H9 (cell line): ENCODE data around the gene RGS6. TPM values are rescaled to one million over a fixed set of nuclear protein-coding genes. Genes with fewer than 3 reads are reported as not detected.
A peak's percentile ranks its signal among the peaks of the same experiment; 100 is the strongest.

Experiments used
- DNase-seq: peaks from one replicate; pipeline ENCODE4 v3.0.0-alpha.2; 2017
- H2AFZ ChIP-seq: one replicate; pipeline ENCODE4 v1.6.1; 2013; ENCODE audit warnings: mild to moderate bottlenecking, low read length, control low read depth, moderate library complexity
- H2AK5ac ChIP-seq: 2 replicates; pipeline ENCODE4 v1.6.1; 2013; ENCODE audit warnings: low read length, control low read depth, mixed read lengths; ENCODE audit not compliant: insufficient read length
- H2BK120ac ChIP-seq: one replicate; pipeline ENCODE4 v1.6.1; 2013; ENCODE audit warnings: low read depth, mild to moderate bottlenecking, low read length, control low read depth, inconsistent platforms; ENCODE audit not compliant: poor library complexity, severe bottlenecking
- H2BK12ac ChIP-seq: 2 replicates; pipeline ENCODE4 v1.6.1; 2013; ENCODE audit warnings: low read length, control low read depth, mixed read lengths, low read depth; ENCODE audit not compliant: insufficient read length
- H2BK15ac ChIP-seq: 2 replicates; pipeline ENCODE4 v1.6.1; 2013; ENCODE audit warnings: low read depth, low read length, control low read depth
- H2BK20ac ChIP-seq: one replicate; pipeline ENCODE4 v1.6.1; 2013; ENCODE audit warnings: low read depth, mild to moderate bottlenecking, low read length, control low read depth, inconsistent platforms; ENCODE audit not compliant: poor library complexity, severe bottlenecking
- H2BK5ac ChIP-seq: 2 replicates; pipeline ENCODE4 v1.6.1; 2013; ENCODE audit warnings: low read length, control low read depth, mixed read lengths; ENCODE audit not compliant: insufficient read length
- H3K14ac ChIP-seq: 2 replicates; pipeline ENCODE4 v1.6.1; 2013; ENCODE audit warnings: low read length, control low read depth; ENCODE audit not compliant: insufficient read depth
- H3K18ac ChIP-seq: 2 replicates; pipeline ENCODE4 v1.6.1; 2013; ENCODE audit warnings: low read depth, mild to moderate bottlenecking, mixed read lengths, low read length, control low read depth; ENCODE audit not compliant: insufficient read length
- H3K23ac ChIP-seq: 2 replicates; pipeline ENCODE4 v1.6.1; 2013; ENCODE audit warnings: low read length, control low read depth, mixed read lengths, low read depth; ENCODE audit not compliant: insufficient read length
- H3K23me2 ChIP-seq: 2 replicates; pipeline ENCODE4 v1.6.1; 2013; ENCODE audit warnings: low read depth, mild to moderate bottlenecking, mixed read lengths, low read length, control low read depth; ENCODE audit not compliant: insufficient read length, poor library complexity, severe bottlenecking
- H3K27ac ChIP-seq: 2 replicates; pipeline ENCODE4 v1.5.1; 2013; ENCODE audit warnings: low read length, control low read depth, mixed read lengths, low read depth; ENCODE audit not compliant: insufficient read length
- H3K27me3 ChIP-seq: 2 replicates; pipeline ENCODE4 v1.6.1; 2013; ENCODE audit warnings: low read length, control low read depth, inconsistent platforms; ENCODE audit not compliant: insufficient read depth
- H3K4ac ChIP-seq: 2 replicates; pipeline ENCODE4 v1.6.1; 2013; ENCODE audit warnings: low read depth, mild to moderate bottlenecking, control low read depth, inconsistent platforms, low read length, moderate library complexity
- H3K4me1 ChIP-seq: 2 replicates; pipeline ENCODE4 v1.6.1; 2013; ENCODE audit warnings: low read length, control low read depth, inconsistent platforms; ENCODE audit not compliant: insufficient read depth
- H3K4me2 ChIP-seq: 2 replicates; pipeline ENCODE4 v1.6.1; 2013; ENCODE audit warnings: low read length, control low read depth, mixed read lengths; ENCODE audit not compliant: insufficient read length, insufficient read depth
- H3K56ac ChIP-seq: 2 replicates; pipeline ENCODE4 v1.6.1; 2013; ENCODE audit warnings: low read depth, mild to moderate bottlenecking, mixed read lengths, low read length, control low read depth; ENCODE audit not compliant: insufficient read length
- H3K79me1 ChIP-seq: 2 replicates; pipeline ENCODE4 v1.6.1; 2013; ENCODE audit warnings: low read depth, mild to moderate bottlenecking, moderate library complexity, low read length, control low read depth, inconsistent platforms; ENCODE audit not compliant: insufficient read depth, poor library complexity, severe bottlenecking
- H3K79me2 ChIP-seq: 2 replicates; pipeline ENCODE4 v1.6.1; 2013; ENCODE audit warnings: low read length, control low read depth, inconsistent platforms; ENCODE audit not compliant: insufficient read depth
- H3K9ac ChIP-seq: 2 replicates; pipeline ENCODE4 v1.6.1; 2013; ENCODE audit warnings: low read length, control low read depth, mixed read lengths; ENCODE audit not compliant: insufficient read length; ENCODE audit errors: extremely low read depth
- H3K9me3 ChIP-seq: one replicate; pipeline ENCODE4 v1.6.1; 2013; ENCODE audit warnings: low read depth, low read length, inconsistent platforms; ENCODE audit not compliant: control insufficient read depth
- H3T11ph ChIP-seq: one replicate; pipeline ENCODE4 v1.6.1; 2013; ENCODE audit warnings: mild to moderate bottlenecking, low read length, control low read depth, inconsistent platforms
- H4K20me1 ChIP-seq: one replicate; pipeline ENCODE4 v1.6.1; 2013; ENCODE audit not compliant: control insufficient read depth, insufficient read length, insufficient read depth
- H4K5ac ChIP-seq: 2 replicates; pipeline ENCODE4 v1.6.1; 2013; ENCODE audit warnings: low read depth, mild to moderate bottlenecking, mixed read lengths, low read length, control low read depth; ENCODE audit not compliant: insufficient read length
- H4K8ac ChIP-seq: replicated peaks from 2 replicates; pipeline ENCODE4 v1.6.1; 2013; ENCODE audit warnings: low read length, control low read depth, mixed read lengths, low read depth; ENCODE audit not compliant: insufficient read length
- H4K91ac ChIP-seq: 2 replicates; pipeline ENCODE4 v1.6.1; 2013; ENCODE audit warnings: low read depth, mild to moderate bottlenecking, moderate library complexity, mixed read lengths, low read length, control low read depth; ENCODE audit not compliant: insufficient read length
- H3K27ac Mint-ChIP-seq, 3 experiments: 2 replicates in 2 of 3; 3 replicates in 1 of 3; pipeline ENCODE4 v1.8.0; 2020 to 2021; ENCODE audit warnings: mixed read lengths in 3 of 3, mild to moderate bottlenecking in 1 of 3, moderate library complexity in 1 of 3
- H3K27me3 Mint-ChIP-seq: 2 replicates; pipeline ENCODE4 v1.8.0; 2021; ENCODE audit warnings: low read depth, mild to moderate bottlenecking, moderate library complexity, mixed read lengths
- H3K36me3 Mint-ChIP-seq, 3 experiments: 2 replicates in 2 of 3; 3 replicates in 1 of 3; pipeline ENCODE4 v1.8.0; 2020 to 2021; ENCODE audit warnings: low read depth in 3 of 3, mixed read lengths in 3 of 3; ENCODE audit not compliant: insufficient read depth in 1 of 3
- H3K4me1 Mint-ChIP-seq, 2 experiments: 2 replicates each; pipeline ENCODE4 v1.8.0; 2020; ENCODE audit warnings: mixed read lengths in 2 of 2
- H3K4me3 Mint-ChIP-seq, 2 experiments: 2 replicates in 1 of 2; 3 replicates in 1 of 2; pipeline ENCODE4 v1.8.0; 2020 to 2021; ENCODE audit warnings: mild to moderate bottlenecking in 2 of 2, mixed read lengths in 2 of 2, moderate library complexity in 1 of 2
- H3K9me3 Mint-ChIP-seq, 2 experiments: 2 replicates in 1 of 2; 3 replicates in 1 of 2; pipeline ENCODE4 v1.8.0; 2020; ENCODE audit warnings: mild to moderate bottlenecking in 2 of 2, mixed read lengths in 2 of 2, moderate library complexity in 1 of 2
- WGBS: extraction: QIAGEN DNeasy Blood & Tissue Kit; methylation state at CpG from one replicate; pipeline ENCODE4 v1.1.7; 2013; ENCODE audit warnings: missing lambda C conversion rate, low lambda C conversion rate, mixed read lengths; ENCODE audit not compliant: insufficient read length; ENCODE audit errors: extremely low coverage; 5-methylcytosine and 5-hydroxymethylcytosine counted together
- total RNA-seq: library from RNA; stranded (reverse); gene quantifications from 2 replicates; pipeline ENCODE4 v1.2.1, GENCODE V29; 2021
- TF ChIP-seq, protein P1 (sequence below): fragments of 200-600 bp; sonication (generic); conservative IDR thresholded peaks from 3 replicates; pipeline ENCODE4 v1.8.0; 2021; ENCODE audit warnings: antibody characterized with exemption, mild to moderate bottlenecking

The RGS6 gene
- total RNA-seq, 1 experiment from 2014 or later = 3.0 TPM

GRCh38 chr14:71891185-71891584 is 41.0 kb upstream of the RGS6 start:
- Mint-ChIP-seq H3K27ac (peak overlapping the region; percentile 76 to 99 (median 92); a peak in 6 of 7 replicates), H3K4me1 (peaks cover 43 to 45% of the 10 kb centered on the region in 2 experiments), H3K9me3 (peaks cover 15 to 22% of the 10 kb centered on the region in 2 experiments), H3K36me3 (peaks cover 12 to 24% (median 23%) of the 10 kb centered on the region in 3 experiments), H3K4me3 (no peak overlapping the region), H3K27me3 (peaks cover 2% of the 10 kb centered on the region; the same call in 1 of the 2 replicates)
- H2BK20ac ChIP-seq = no peak overlapping the region
- H3K9ac ChIP-seq = no peak overlapping the region
- H2BK5ac ChIP-seq = peak overlapping the region; percentile 11
- DNase-seq = peak; percentile 40
- H2BK120ac ChIP-seq = peak overlapping the region; percentile 67
- H3K27ac ChIP-seq = peak overlapping the region; percentile 84
- H4K20me1 ChIP-seq = no peaks in the 10 kb centered on the region
- no peaks in the 10 kb centered on the region for H3K79me1 ChIP-seq
- H3K4ac ChIP-seq = peak overlapping the region; percentile 77; the same call in 1 of the 2 replicates
- H3K23me2 ChIP-seq = no peaks in the 10 kb centered on the region
- H4K8ac ChIP-seq = no peak overlapping the region
- TF ChIP-seq, protein P1, sequence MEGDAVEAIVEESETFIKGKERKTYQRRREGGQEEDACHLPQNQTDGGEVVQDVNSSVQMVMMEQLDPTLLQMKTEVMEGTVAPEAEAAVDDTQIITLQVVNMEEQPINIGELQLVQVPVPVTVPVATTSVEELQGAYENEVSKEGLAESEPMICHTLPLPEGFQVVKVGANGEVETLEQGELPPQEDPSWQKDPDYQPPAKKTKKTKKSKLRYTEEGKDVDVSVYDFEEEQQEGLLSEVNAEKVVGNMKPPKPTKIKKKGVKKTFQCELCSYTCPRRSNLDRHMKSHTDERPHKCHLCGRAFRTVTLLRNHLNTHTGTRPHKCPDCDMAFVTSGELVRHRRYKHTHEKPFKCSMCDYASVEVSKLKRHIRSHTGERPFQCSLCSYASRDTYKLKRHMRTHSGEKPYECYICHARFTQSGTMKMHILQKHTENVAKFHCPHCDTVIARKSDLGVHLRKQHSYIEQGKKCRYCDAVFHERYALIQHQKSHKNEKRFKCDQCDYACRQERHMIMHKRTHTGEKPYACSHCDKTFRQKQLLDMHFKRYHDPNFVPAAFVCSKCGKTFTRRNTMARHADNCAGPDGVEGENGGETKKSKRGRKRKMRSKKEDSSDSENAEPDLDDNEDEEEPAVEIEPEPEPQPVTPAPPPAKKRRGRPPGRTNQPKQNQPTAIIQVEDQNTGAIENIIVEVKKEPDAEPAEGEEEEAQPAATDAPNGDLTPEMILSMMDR = no peak
- H3K4me2 ChIP-seq = no peak overlapping the region
- no peak overlapping the region for H2AFZ ChIP-seq
- H3K18ac ChIP-seq = peak overlapping the region; percentile 77
- no peak overlapping the region for H4K5ac ChIP-seq
- no peak overlapping the region for H2BK15ac ChIP-seq
- H3K56ac ChIP-seq = no peak overlapping the region
- WGBS = no CpG with 5 or more reads among the region's 6 CpGs
- peak overlapping the region; percentile 92 for H2BK12ac ChIP-seq
- peak overlapping the region; percentile 83 for H2AK5ac ChIP-seq
- peak overlapping the region; percentile 17 for H4K91ac ChIP-seq
- H3K79me2 ChIP-seq = no peaks in the 10 kb centered on the region
- no peak overlapping the region for H3K14ac ChIP-seq
- H3K9me3 ChIP-seq = peaks cover 3% of the 10 kb centered on the region
- no peak overlapping the region for H3T11ph ChIP-seq
- peaks cover 7% of the 10 kb centered on the region; the same call in 1 of the 2 replicates for H3K4me1 ChIP-seq
- H3K27me3 ChIP-seq = no peaks in the 10 kb centered on the region
- no peak overlapping the region for H3K23ac ChIP-seq
